Neutrophil (primary cell): Measurements from ENCODE around the gene ADAMTS17.

Source experiments
- H3K27ac ChIP-seq: fragments of 200-600 bp; sonication (generic); 2 replicates; pipeline ENCODE4 v1.5.1; 2016; ENCODE audit warnings: mild to moderate bottlenecking, moderate library complexity
- H3K27me3 ChIP-seq: fragments of 200-600 bp; sonication (generic); 2 replicates; pipeline ENCODE4 v1.6.0; 2016; ENCODE audit warnings: mild to moderate bottlenecking
- H3K36me3 ChIP-seq: fragments of 200-600 bp; sonication (generic); 2 replicates; pipeline ENCODE4 v1.5.1; 2017
- H3K4me1 ChIP-seq, 2 experiments: fragments of 200-600 bp in 1 of 2; sonication (generic) in 1 of 2; 1 replicate in 1 of 2; 2 replicates in 1 of 2; pipeline versions ENCODE4 v1.5.1 to v1.6.1; 2013 to 2016; ENCODE audit warnings: low read depth in 1 of 2, low read length in 1 of 2, mild to moderate bottlenecking in 1 of 2, moderate library complexity in 1 of 2; ENCODE audit not compliant: control insufficient read depth in 1 of 2, insufficient read depth in 1 of 2
- H3K4me3 ChIP-seq, 2 experiments: fragments of 200-600 bp in 1 of 2; sonication (generic) in 1 of 2; 1 replicate in 1 of 2; 2 replicates in 1 of 2; pipeline ENCODE4 v1.5.1; 2013 to 2016; ENCODE audit warnings: low read depth in 1 of 2, low read length in 1 of 2, mild to moderate bottlenecking in 1 of 2, moderate library complexity in 1 of 2
- H3K9me3 ChIP-seq: fragments of 200-600 bp; sonication (generic); 2 replicates; pipeline ENCODE4 v1.5.1; 2016
- CTCF ChIP-seq: fragments of 200-600 bp; sonication (generic); IDR thresholded peaks from 2 replicates; pipeline ENCODE4 v1.5.1; 2016; ENCODE audit warnings: antibody characterized with exemption

Gene ADAMTS17

GRCh38 chr15:100245855-100246254 lies 95.9 kb downstream of the ADAMTS17 start:
- Histone ChIP-seq H3K27me3 (no peaks in the 10 kb centered on the region), H3K9me3 (no peaks in the 10 kb centered on the region), H3K27ac (no peak overlapping the region), H3K36me3 (no peaks in the 10 kb centered on the region), H3K4me3 (no peak overlapping the region), H3K4me1 (no peaks in the 10 kb centered on the region)
- no peak for TF ChIP-seq CTCF

- Histone ChIP-seq H3K36me3 (no peaks in the 10 kb centered on the region), H3K4me1 (no peaks in the 10 kb centered on the region), H3K27ac (no peak overlapping the region), H3K4me3 (no peak overlapping the region), H3K27me3 (no peaks in the 10 kb centered on the region), H3K9me3 (no peaks in the 10 kb centered on the region)
- TF ChIP-seq CTCF: no peak
These were observed 96.3 kb downstream of the ADAMTS17 start for GRCh38 chr15:100245487-100245820.

GRCh38 chr15:100244796-100245486 lies 96.8 kb downstream of the ADAMTS17 start:
- Histone ChIP-seq H3K36me3 (no peaks in the 10 kb centered on the region), H3K27ac (no peak overlapping the region), H3K27me3 (no peaks in the 10 kb centered on the region), H3K9me3 (no peaks in the 10 kb centered on the region), H3K4me1 (no peaks in the 10 kb centered on the region), H3K4me3 (no peak overlapping the region)
- TF ChIP-seq CTCF: no peak

- Histone ChIP-seq H3K4me3 (no peak overlapping the region), H3K4me1 (no peaks in the 10 kb centered on the region), H3K27me3 (no peaks in the 10 kb centered on the region), H3K27ac (no peak overlapping the region), H3K36me3 (no peaks in the 10 kb centered on the region), H3K9me3 (no peaks in the 10 kb centered on the region)
- TF ChIP-seq CTCF: no peak
These were observed 98.8 kb downstream of the ADAMTS17 start for GRCh38 chr15:100242989-100243388.

GRCh38 chr15:100241572-100242482 lies 99.9 kb downstream of the ADAMTS17 start:
- no peaks in the 10 kb centered on the region for H3K9me3 ChIP-seq
- no peaks in the 10 kb centered on the region for H3K4me1 ChIP-seq
- H3K4me3 ChIP-seq: no peak overlapping the region
- no peak overlapping the region for H3K27ac ChIP-seq
- no peak for TF ChIP-seq CTCF
- H3K36me3 ChIP-seq: no peaks in the 10 kb centered on the region
- H3K27me3 ChIP-seq: no peaks in the 10 kb centered on the region
